ENCODE measurements around the gene FAM53A. TPM values are rescaled to one million over a fixed set of nuclear protein-coding genes. Genes with fewer than 3 reads are reported as not detected.
"Not testable (repeated sequence)": the region's sequence is repeated elsewhere in the genome, so short reads cannot be mapped to it uniquely, and the experiment has no call there.

FAM53A gene
- total and polyA plus RNA-seq, 2 donors, result 1.0 to 2.0 TPM

DNA sequence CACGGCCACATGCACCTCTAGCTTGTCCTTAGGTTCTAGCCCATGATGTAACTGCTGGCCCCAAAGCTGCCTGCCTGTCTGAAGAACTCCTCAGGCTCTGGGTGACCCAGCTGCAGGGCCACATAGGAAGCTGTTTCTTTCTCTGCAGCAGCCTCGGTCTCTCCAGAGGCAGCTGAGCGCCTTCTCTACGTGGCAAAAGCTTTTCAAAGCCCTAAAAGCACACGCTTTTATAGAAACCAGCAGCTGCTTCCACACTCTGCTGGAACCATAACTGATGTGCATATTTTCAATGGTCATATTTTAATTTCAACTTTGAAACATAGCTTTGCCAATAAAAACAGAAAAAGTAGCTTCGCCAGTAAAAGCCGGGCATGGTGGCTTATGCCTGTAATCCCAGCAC, 37.4 kb downstream of the FAM53A start:
- no peak overlapping the region for H3K27ac ChIP-seq (ENCODE audit: low read depth in 1 of 2, low read length in 1 of 2)
- H3K9me3 ChIP-seq (ENCODE audit: control insufficient read depth in 2 of 2, insufficient read depth in 1 of 2, low read length in 1 of 2), result peaks cover 0 to 5% of the 10 kb centered on the region in 2 donors
- no peak overlapping the region for H3K4me3 ChIP-seq (ENCODE audit: low read length in 2 of 2)
- DNase-seq (ENCODE audit: low read depth in 6 of 9, low spot score in 9 of 9), result no peak
- WGBS, result 96% methylated on average over 7 of the region's 7 CpGs
- H3K36me3 ChIP-seq (ENCODE audit: control insufficient read depth in 2 of 2, insufficient read depth in 2 of 2, low read length in 1 of 2), result no peaks in the 10 kb centered on the region
- no peaks in the 10 kb centered on the region for H3K27me3 ChIP-seq (ENCODE audit: control insufficient read depth in 2 of 2, insufficient read depth in 1 of 2, low read length in 1 of 2)
- H3K4me1 ChIP-seq (ENCODE audit: control insufficient read depth in 2 of 2, insufficient read depth in 2 of 2, low read length in 2 of 2), result no peaks in the 10 kb centered on the region

GRCh38 chr4:1644891-1645657, 39.0 kb downstream of the FAM53A start:
- no peaks in the 10 kb centered on the region for H3K27me3 ChIP-seq (ENCODE audit: control insufficient read depth in 2 of 2, insufficient read depth in 1 of 2, low read length in 1 of 2)

DNA sequence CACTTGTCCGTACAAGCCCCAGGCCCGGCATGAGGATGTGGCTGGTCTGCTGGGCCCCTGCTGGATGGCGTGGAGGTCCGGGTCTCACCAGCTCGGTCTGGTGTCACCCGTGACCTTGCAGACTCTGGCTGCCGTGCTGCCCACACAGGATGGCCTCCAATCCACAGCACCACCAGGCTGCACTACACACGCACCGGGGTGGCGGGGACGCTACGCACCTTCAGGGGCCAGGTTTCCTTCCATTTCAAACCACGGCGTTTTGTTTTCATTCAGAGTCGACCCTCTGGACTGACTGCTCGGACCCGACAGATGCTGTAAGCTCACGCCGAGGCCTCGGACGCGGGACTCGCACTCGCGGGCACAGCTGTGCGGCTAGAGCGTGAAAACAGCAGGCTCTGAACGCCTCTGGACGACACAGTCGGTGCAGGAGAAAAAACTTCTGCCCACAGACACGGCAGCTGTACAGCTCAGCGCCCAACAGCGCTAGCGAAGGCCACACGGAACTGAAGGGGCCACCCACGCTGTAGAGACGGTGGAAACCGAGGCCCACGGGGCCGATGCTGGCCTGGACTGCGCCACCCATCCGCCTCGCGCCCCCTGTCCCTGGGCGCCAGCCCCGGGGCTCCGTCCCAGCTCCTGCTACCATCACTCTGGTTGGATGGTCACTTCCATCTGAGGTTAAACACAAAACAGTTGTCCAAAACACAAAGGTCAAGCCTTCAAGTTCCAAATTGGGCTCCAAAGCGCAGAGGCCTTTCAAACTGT, 40.0 kb downstream of the FAM53A start:
- WGBS, result 97% methylated on average over 48 of the region's 48 CpGs
- Histone ChIP-seq H3K4me1 (ENCODE audit: control insufficient read depth in 2 of 2, insufficient read depth in 2 of 2, low read length in 2 of 2) (no peaks in the 10 kb centered on the region), H3K36me3 (ENCODE audit: control insufficient read depth in 2 of 2, insufficient read depth in 2 of 2, low read length in 1 of 2) (no peaks in the 10 kb centered on the region), H3K27me3 (ENCODE audit: control insufficient read depth in 2 of 2, insufficient read depth in 1 of 2, low read length in 1 of 2) (no peaks in the 10 kb centered on the region), H3K9me3 (ENCODE audit: control insufficient read depth in 2 of 2, insufficient read depth in 1 of 2, low read length in 1 of 2) (peaks cover 0 to 5% of the 10 kb centered on the region in 2 donors), H3K27ac (ENCODE audit: low read depth in 1 of 2, low read length in 1 of 2) (no peak overlapping the region), H3K4me3 (ENCODE audit: low read length in 2 of 2) (no peak overlapping the region)
- no peak for DNase-seq (ENCODE audit: low read depth in 6 of 9, low spot score in 9 of 9)

More at GRCh38 chr4:1644891-1645657, 39.0 kb downstream of the FAM53A start:
- H3K9me3 ChIP-seq (ENCODE audit: control insufficient read depth in 2 of 2, insufficient read depth in 1 of 2, low read length in 1 of 2), result peaks cover 0 to 5% of the 10 kb centered on the region in 2 donors
- 91% methylated on average over 21 of the region's 21 CpGs for WGBS
- H3K27ac ChIP-seq (ENCODE audit: low read depth in 1 of 2, low read length in 1 of 2), result no peak overlapping the region
- H3K36me3 ChIP-seq (ENCODE audit: control insufficient read depth in 2 of 2, insufficient read depth in 2 of 2, low read length in 1 of 2), result no peaks in the 10 kb centered on the region
- no peaks in the 10 kb centered on the region for H3K4me1 ChIP-seq (ENCODE audit: control insufficient read depth in 2 of 2, insufficient read depth in 2 of 2, low read length in 2 of 2)
- no peak overlapping the region for H3K4me3 ChIP-seq (ENCODE audit: low read length in 2 of 2)
- no peak for DNase-seq (ENCODE audit: low read depth in 6 of 9, low spot score in 9 of 9)

- Histone ChIP-seq H3K27me3 (ENCODE audit: control insufficient read depth in 2 of 2, insufficient read depth in 1 of 2, low read length in 1 of 2) (no peaks in the 10 kb centered on the region), H3K4me1 (ENCODE audit: control insufficient read depth in 2 of 2, insufficient read depth in 2 of 2, low read length in 2 of 2) (no peaks in the 10 kb centered on the region), H3K27ac (ENCODE audit: low read depth in 1 of 2, low read length in 1 of 2) (no peak overlapping the region), H3K4me3 (ENCODE audit: low read length in 2 of 2) (no peak overlapping the region), H3K36me3 (ENCODE audit: control insufficient read depth in 2 of 2, insufficient read depth in 2 of 2, low read length in 1 of 2) (no peaks in the 10 kb centered on the region), H3K9me3 (ENCODE audit: control insufficient read depth in 2 of 2, insufficient read depth in 1 of 2, low read length in 1 of 2) (peaks cover 0 to 5% of the 10 kb centered on the region in 2 donors)
- no peak for DNase-seq (ENCODE audit: low read depth in 6 of 9, low spot score in 9 of 9)
- WGBS, result 96% methylated on average over 28 of the region's 28 CpGs
Measured at GRCh38 chr4:1642196-1642951, 41.7 kb downstream of the FAM53A start.

DNA sequence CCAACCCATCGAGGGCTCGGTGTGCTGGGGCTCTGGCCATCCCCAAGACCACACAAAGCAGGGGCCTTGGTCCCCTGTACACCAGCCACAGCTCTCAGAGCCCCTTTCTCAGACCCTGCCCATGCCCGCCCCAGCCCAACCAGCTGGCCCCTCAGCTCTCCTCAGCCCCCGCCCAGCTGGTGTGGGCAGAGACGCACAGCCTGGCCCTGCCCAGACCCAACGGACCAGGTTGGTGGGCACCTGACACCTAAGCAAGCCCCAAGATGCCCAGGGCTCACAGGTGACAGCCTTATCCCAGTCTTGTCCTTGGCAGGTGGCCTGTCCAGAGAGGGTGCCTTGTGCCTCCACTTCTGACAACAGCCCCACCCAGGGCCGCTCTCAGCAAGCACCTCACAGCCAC, 42.4 kb downstream of the FAM53A start:
- Histone ChIP-seq H3K27me3 (ENCODE audit: control insufficient read depth in 2 of 2, insufficient read depth in 1 of 2, low read length in 1 of 2) (no peaks in the 10 kb centered on the region), H3K27ac (ENCODE audit: low read depth in 1 of 2, low read length in 1 of 2) (no peak overlapping the region), H3K36me3 (ENCODE audit: control insufficient read depth in 2 of 2, insufficient read depth in 2 of 2, low read length in 1 of 2) (no peaks in the 10 kb centered on the region), H3K9me3 (ENCODE audit: control insufficient read depth in 2 of 2, insufficient read depth in 1 of 2, low read length in 1 of 2) (peaks cover 0 to 5% of the 10 kb centered on the region in 2 donors), H3K4me3 (ENCODE audit: low read length in 2 of 2) (no peak overlapping the region), H3K4me1 (ENCODE audit: control insufficient read depth in 2 of 2, insufficient read depth in 2 of 2, low read length in 2 of 2) (no peaks in the 10 kb centered on the region)
- WGBS, result 97% methylated on average over 7 of the region's 7 CpGs
- no peak for DNase-seq (ENCODE audit: low read depth in 6 of 9, low spot score in 9 of 9)

- not testable (repeated sequence) for H3K27ac ChIP-seq (ENCODE audit: low read depth in 1 of 2, low read length in 1 of 2); DNase-seq (ENCODE audit: low read depth in 6 of 9, low spot score in 9 of 9); H3K36me3 ChIP-seq (ENCODE audit: control insufficient read depth in 2 of 2, insufficient read depth in 2 of 2, low read length in 1 of 2); H3K27me3 ChIP-seq (ENCODE audit: control insufficient read depth in 2 of 2, insufficient read depth in 1 of 2, low read length in 1 of 2); H3K4me1 ChIP-seq (ENCODE audit: control insufficient read depth in 2 of 2, insufficient read depth in 2 of 2, low read length in 2 of 2); H3K9me3 ChIP-seq (ENCODE audit: control insufficient read depth in 2 of 2, insufficient read depth in 1 of 2, low read length in 1 of 2); H3K4me3 ChIP-seq (ENCODE audit: low read length in 2 of 2)
- WGBS, result 92% methylated on average over 35 of the region's 35 CpGs
Measured at GRCh38 chr4:1640716-1641503, 43.2 kb downstream of the FAM53A start.

DNA sequence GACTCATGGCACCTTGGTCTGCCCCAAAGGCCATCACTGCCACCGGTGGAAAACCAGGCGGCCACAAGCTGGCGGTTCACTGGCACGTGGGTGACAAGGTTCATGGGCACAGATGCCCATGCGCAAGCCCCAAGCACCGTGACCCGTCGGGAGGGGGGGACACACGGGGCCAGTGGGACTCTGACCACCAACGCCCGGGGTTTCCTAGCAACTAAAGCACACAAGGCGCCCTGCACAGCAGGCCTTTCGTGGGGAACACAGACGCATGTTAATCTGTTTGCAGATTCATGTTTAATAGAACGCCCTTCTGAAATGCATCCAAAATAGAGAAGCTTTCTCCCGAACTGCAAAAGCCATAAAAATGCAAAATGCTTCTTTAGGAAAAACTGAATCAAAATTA, 43.9 kb downstream of the FAM53A start:
- Histone ChIP-seq H3K27ac (ENCODE audit: low read depth in 1 of 2, low read length in 1 of 2) (no peak overlapping the region), H3K4me3 (ENCODE audit: low read length in 2 of 2) (no peak overlapping the region), H3K36me3 (ENCODE audit: control insufficient read depth in 2 of 2, insufficient read depth in 2 of 2, low read length in 1 of 2) (no peaks in the 10 kb centered on the region), H3K4me1 (ENCODE audit: control insufficient read depth in 2 of 2, insufficient read depth in 2 of 2, low read length in 2 of 2) (no peaks in the 10 kb centered on the region), H3K27me3 (ENCODE audit: control insufficient read depth in 2 of 2, insufficient read depth in 1 of 2, low read length in 1 of 2) (no peaks in the 10 kb centered on the region), H3K9me3 (ENCODE audit: control insufficient read depth in 2 of 2, insufficient read depth in 1 of 2, low read length in 1 of 2) (peaks cover 0 to 5% of the 10 kb centered on the region in 2 donors)
- no peak for DNase-seq (ENCODE audit: low read depth in 6 of 9, low spot score in 9 of 9)
- WGBS, result 97% methylated on average over 16 of the region's 16 CpGs

- H3K27ac ChIP-seq (ENCODE audit: low read depth in 1 of 2, low read length in 1 of 2), result no peak overlapping the region
- 86% methylated on average over 11 of the region's 11 CpGs for WGBS
- H3K4me1 ChIP-seq (ENCODE audit: control insufficient read depth in 2 of 2, insufficient read depth in 2 of 2, low read length in 2 of 2), result no peaks in the 10 kb centered on the region
- H3K4me3 ChIP-seq (ENCODE audit: low read length in 2 of 2), result no peak overlapping the region
- no peak for DNase-seq (ENCODE audit: low read depth in 6 of 9, low spot score in 9 of 9)
- no peaks in the 10 kb centered on the region for H3K36me3 ChIP-seq (ENCODE audit: control insufficient read depth in 2 of 2, insufficient read depth in 2 of 2, low read length in 1 of 2)
- H3K27me3 ChIP-seq (ENCODE audit: control insufficient read depth in 2 of 2, insufficient read depth in 1 of 2, low read length in 1 of 2), result no peaks in the 10 kb centered on the region
- peaks cover 0 to 4% of the 10 kb centered on the region in 2 donors for H3K9me3 ChIP-seq (ENCODE audit: control insufficient read depth in 2 of 2, insufficient read depth in 1 of 2, low read length in 1 of 2)
Measured at GRCh38 chr4:1639299-1639868, 44.7 kb downstream of the FAM53A start.
